K562 (cell line): ENCODE results near the gene ALDH3A2. TPM values are rescaled to one million over a fixed set of nuclear protein-coding genes. Genes with fewer than 3 reads are reported as not detected.

Experiments used
- ATAC-seq: fragments of 200-7000 bp; cut with Tn5 transposase; 3 replicates; pipeline ENCODE4 v1.9.1; 2020; ENCODE audit warnings: moderate library complexity
- BruUV-seq: library from RNA; stranded (reverse); fragments of 400-500 nt; replicated peaks from 2 replicates; lab custom pipeline; 2021; lab: Mats Ljungman, UMichigan
- CTCF ChIA-PET: fragments of 300-600 bp; formaldehyde crosslinking; extraction: SDS; loops from one replicate; lab custom pipeline; 2021; ENCODE audit warnings: low intra/inter-chr PET ratio; lab: Yijun Ruan, JAX
- POLR2A ChIA-PET: fragments of 300-600, 350-650 bp; sonication (Branson Sonifier 250); formaldehyde crosslinking; extraction: SDS; loops from one replicate; lab custom pipeline; 2021; ENCODE audit warnings: antibody characterized with exemption, inconsistent platforms; lab: Yijun Ruan, JAX
- DNase-seq, 4 experiments: peaks; one replicate each; pipeline versions ENCODE4 v3.0.0 to v3.0.0-alpha.2; 2011 to 2018; ENCODE audit warnings: low spot score in 3 of 4, mixed read lengths in 3 of 4; ENCODE audit errors: extremely low read depth in 1 of 4
- FAIRE-seq: peaks from 2 replicates; lab custom pipeline; 2011; peaks lifted over from hg19 to GRCh38; lab: Jason Lieb, UNC
- H2AFZ ChIP-seq: 2 replicates; pipeline ENCODE4 v1.6.0; 2011; ENCODE audit warnings: low read depth, low read length, control low read depth, inconsistent platforms
- H3K27ac ChIP-seq: fragments of 200-600 bp; 3 replicates; pipeline ENCODE4 v1.8.0; 2011; ENCODE audit warnings: low read depth, mild to moderate bottlenecking, control low read depth, inconsistent platforms, low read length, moderate library complexity, mixed read lengths; ENCODE audit errors: extremely low read depth
- H3K27me3 ChIP-seq, 2 experiments: fragments of 300-600 bp in 1 of 2; 2 replicates in 1 of 2; 3 replicates in 1 of 2; pipeline versions ENCODE4 v1.6.0 to v1.8.0; 2011; ENCODE audit warnings: inconsistent platforms in 2 of 2, low read length in 2 of 2, mild to moderate bottlenecking in 1 of 2, mixed read lengths in 1 of 2, moderate library complexity in 1 of 2; ENCODE audit not compliant: control insufficient read depth in 2 of 2, insufficient read depth in 2 of 2
- H3K36me3 ChIP-seq: fragments of 300-600 bp; 3 replicates; pipeline ENCODE4 v1.8.0; 2011; ENCODE audit warnings: mild to moderate bottlenecking, low read length, inconsistent platforms; ENCODE audit not compliant: control insufficient read depth, insufficient read depth
- H3K4me1 ChIP-seq, 2 experiments: fragments of 200-600 bp in 1 of 2; replicated peaks in 1 of 2; 2 replicates in 1 of 2; 3 replicates in 1 of 2; pipeline versions ENCODE4 v1.5.1 to v1.8.0; 2011; ENCODE audit warnings: inconsistent platforms in 2 of 2, low read length in 2 of 2, mild to moderate bottlenecking in 1 of 2, mixed read lengths in 1 of 2, moderate library complexity in 1 of 2; ENCODE audit not compliant: control insufficient read depth in 2 of 2, insufficient read depth in 2 of 2
- H3K4me2 ChIP-seq: 2 replicates; pipeline ENCODE4 v1.6.1; 2011; ENCODE audit warnings: low read length, control low read depth, inconsistent platforms, mixed read lengths; ENCODE audit not compliant: insufficient read depth
- H3K4me3 ChIP-seq: fragments of 200-600 bp; sonication (generic), shearing (Covaris generic); 2 replicates; pipeline ENCODE4 v1.5.1; 2016; ENCODE audit warnings: control low read depth, inconsistent platforms
- H3K79me2 ChIP-seq: fragments of 200-600 bp; 3 replicates; pipeline ENCODE4 v1.8.0; 2011; ENCODE audit warnings: low read length, inconsistent platforms; ENCODE audit not compliant: control insufficient read depth, insufficient read depth
- H3K9ac ChIP-seq, 2 experiments: 2 replicates each; pipeline versions ENCODE4 v1.6.0 to v1.6.1; 2011; ENCODE audit warnings: low read depth in 2 of 2, low read length in 2 of 2, control low read depth in 1 of 2, inconsistent platforms in 1 of 2, mild to moderate bottlenecking in 1 of 2, mixed read lengths in 1 of 2; ENCODE audit not compliant: insufficient read depth in 1 of 2
- H3K9me1 ChIP-seq: one replicate; pipeline ENCODE4 v1.6.0; 2011; ENCODE audit warnings: inconsistent platforms, mild to moderate bottlenecking, low read length, moderate library complexity; ENCODE audit not compliant: control insufficient read depth, insufficient read depth
- H3K9me3 ChIP-seq: replicated peaks from 2 replicates; pipeline ENCODE4 v1.5.1; 2011; ENCODE audit warnings: low read depth, low read length, inconsistent platforms; ENCODE audit not compliant: control insufficient read depth, insufficient read depth
- H4K20me1 ChIP-seq: replicated peaks from 2 replicates; pipeline ENCODE4 v1.6.1; 2011; ENCODE audit warnings: low read length, inconsistent platforms, mixed read lengths; ENCODE audit not compliant: control insufficient read depth, insufficient read depth
- HDAC3 ChIP-seq: fragments of 450-650 bp; IDR thresholded peaks from 2 replicates; pipeline ENCODE4 v1.6.1; 2018; ENCODE audit warnings: borderline replicate concordance, mild to moderate bottlenecking, moderate library complexity; ENCODE audit not compliant: partially characterized antibody
- PML ChIP-seq: IDR thresholded peaks from 2 replicates; pipeline ENCODE4 v1.6.1; 2012; ENCODE audit warnings: low read length, inconsistent platforms
- PREB ChIP-seq: sonication (generic); formaldehyde crosslinking; IDR thresholded peaks from 2 replicates; pipeline ENCODE4 v1.8.1; 2023; ENCODE audit warnings: mild to moderate bottlenecking, missing genetic modification reagents
- WGBS: fragments of 100-300 bp; shearing (Covaris generic); methylation state at CpG from one replicate; pipeline ENCODE4 v1.1.6; 2016; ENCODE audit warnings: low coverage, mixed read lengths; ENCODE audit not compliant: insufficient coverage; ENCODE audit errors: missing lambda C conversion rate; 5-methylcytosine and 5-hydroxymethylcytosine counted together
- in situ Hi-C: fragments of 300-500 bp; cut with MboI; formaldehyde crosslinking; loops from 4 replicates; pipeline ENCODE4 v1.15.0; 2018; ENCODE audit warnings: inconsistent platforms, mixed read lengths
- intact Hi-C: fragments of 100-400 bp; cut with micrococcal nuclease; formaldehyde crosslinking; loops from 2 replicates; pipeline ENCODE4 v1.14.2; 2022
- polyA plus RNA-seq, 8 experiments: library from polyadenylated mRNA; depleted of rRNA in 4 of 8; stranded (reverse) in 5 of 8; unstranded in 3 of 8; fragments of >200 nt; fragmentation: Nextera tagmentation in 2 of 8; fragmentation: Illumina TruSeq in 1 of 8; extraction: Ambion mirVana in 2 of 8; extraction: Trizol in 1 of 8; gene quantifications; 2 replicates each; pipeline versions ENCODE4 v1.2.1 to v1.2.3, GENCODE V29; 2011 to 2014; ENCODE audit warnings: inconsistent platforms in 1 of 8, missing spikeins in 1 of 8
- total RNA-seq, 7 experiments: library from RNA; depleted of rRNA in 6 of 7; stranded (reverse); fragments of >200 nt in 6 of 7; fragmentation: Illumina TruSeq in 2 of 7; extraction: Trizol in 2 of 7; gene quantifications; 2 replicates each; pipeline versions ENCODE4 v1.2.1 to v1.2.3, GENCODE V29; 2011 to 2021; ENCODE audit warnings: low replicate concordance in 1 of 7

ALDH3A2 gene
- total and polyA plus RNA-seq, 9 of the 15 experiments (the other 6 are each of a cell fraction or from before 2014, with no cell fraction given), result 0.01 to 0.78 (median 0.12) TPM; not detected in 5

- no peak for TF ChIP-seq PREB (CRISPR knock-in tag)
These were observed 6.3 kb downstream of the ALDH3A2 start (continued) for GRCh38 chr17:19654896-19655295.

GRCh38 chr17:19656336-19656735, 7.8 kb downstream of the ALDH3A2 start:
- FAIRE-seq, result no peak
- POLR2A ChIA-PET, result no interaction called here

More at GRCh38 chr17:19656336-19656735, 7.8 kb downstream of the ALDH3A2 start:
- Histone ChIP-seq H3K4me3 (no peak overlapping the region), H3K9me3 (no peaks in the 10 kb centered on the region), H3K27ac (no peak overlapping the region), H3K36me3 (no peaks in the 10 kb centered on the region), H2AFZ (no peak overlapping the region), H3K9ac (no peak overlapping the region), H4K20me1 (no peaks in the 10 kb centered on the region), H3K4me2 (no peak overlapping the region), H3K9me1 (no peaks in the 10 kb centered on the region), H3K79me2 (no peaks in the 10 kb centered on the region), H3K4me1 (no peaks in the 10 kb centered on the region), H3K27me3 (no peaks in the 10 kb centered on the region)
- CTCF ChIA-PET, result no interaction called here
- intact Hi-C loops, result no loop called here
- no peak for ATAC-seq
- no peak for DNase-seq
- 8% methylated on average over 4 of the region's 4 CpGs for WGBS
- TF ChIP-seq HDAC3 (no peak), PML (no peak)
- BruUV-seq, result no TSS peak
- in situ Hi-C loops, result no loop called here
